Breast epithelium (tissue), 3 donors: ENCODE data around the gene DCLRE1B.

Source experiments
- POLR2AphosphoS5 ChIP-seq, 3 donors: sonication (generic); formaldehyde crosslinking; IDR thresholded peaks; one replicate each; pipeline ENCODE4 v1.6.1; 2017; ENCODE audit warnings: antibody characterized with exemption in 3 of 3
- TF ChIP-seq, protein P1 (sequence below), 3 donors: fragments of 450-650 bp; IDR thresholded peaks; one replicate each; pipeline ENCODE4 v1.5.1; 2016 to 2017; ENCODE audit warnings: antibody characterized with exemption in 3 of 3, mild to moderate bottlenecking in 3 of 3, moderate library complexity in 3 of 3

DNA sequence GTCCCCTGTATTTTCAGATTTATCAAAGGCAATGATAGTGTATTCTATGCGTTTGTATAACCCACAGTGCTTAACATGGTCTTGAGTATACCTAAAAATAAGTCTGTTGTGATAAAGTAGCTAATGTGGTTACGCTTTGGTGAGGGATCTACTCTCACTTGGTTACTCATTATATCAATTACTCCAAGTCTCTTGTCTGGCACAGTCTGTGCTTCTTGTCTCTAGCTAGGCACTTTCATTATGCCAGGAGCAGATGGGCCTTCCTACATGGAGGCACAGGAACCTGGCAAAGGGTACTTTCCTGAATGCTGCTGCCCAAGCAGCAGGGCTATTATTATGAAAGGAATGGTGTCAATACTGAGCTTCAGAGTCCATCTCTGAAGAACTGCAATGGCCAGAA is 29.4 kb upstream of the DCLRE1B start:
- TF ChIP-seq, protein P1, sequence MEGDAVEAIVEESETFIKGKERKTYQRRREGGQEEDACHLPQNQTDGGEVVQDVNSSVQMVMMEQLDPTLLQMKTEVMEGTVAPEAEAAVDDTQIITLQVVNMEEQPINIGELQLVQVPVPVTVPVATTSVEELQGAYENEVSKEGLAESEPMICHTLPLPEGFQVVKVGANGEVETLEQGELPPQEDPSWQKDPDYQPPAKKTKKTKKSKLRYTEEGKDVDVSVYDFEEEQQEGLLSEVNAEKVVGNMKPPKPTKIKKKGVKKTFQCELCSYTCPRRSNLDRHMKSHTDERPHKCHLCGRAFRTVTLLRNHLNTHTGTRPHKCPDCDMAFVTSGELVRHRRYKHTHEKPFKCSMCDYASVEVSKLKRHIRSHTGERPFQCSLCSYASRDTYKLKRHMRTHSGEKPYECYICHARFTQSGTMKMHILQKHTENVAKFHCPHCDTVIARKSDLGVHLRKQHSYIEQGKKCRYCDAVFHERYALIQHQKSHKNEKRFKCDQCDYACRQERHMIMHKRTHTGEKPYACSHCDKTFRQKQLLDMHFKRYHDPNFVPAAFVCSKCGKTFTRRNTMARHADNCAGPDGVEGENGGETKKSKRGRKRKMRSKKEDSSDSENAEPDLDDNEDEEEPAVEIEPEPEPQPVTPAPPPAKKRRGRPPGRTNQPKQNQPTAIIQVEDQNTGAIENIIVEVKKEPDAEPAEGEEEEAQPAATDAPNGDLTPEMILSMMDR (IDR thresholded peaks at IDR 0.05), result no peak
- TF ChIP-seq POLR2AphosphoS5 (IDR thresholded peaks at IDR 0.05), result no peak
